Superior temporal gyrus (tissue), 1 donor: ENCODE results near the gene SDK2.

Experiments used
- DNase-seq: peaks from one replicate; pipeline ENCODE4 v3.0.0-alpha.2; 2016; ENCODE audit errors: extremely low spot score

The SDK2 gene

GRCh38 chr17:73508057-73508930 lies 136.0 kb downstream of the SDK2 start:
- DNase-seq: no peak

DNA sequence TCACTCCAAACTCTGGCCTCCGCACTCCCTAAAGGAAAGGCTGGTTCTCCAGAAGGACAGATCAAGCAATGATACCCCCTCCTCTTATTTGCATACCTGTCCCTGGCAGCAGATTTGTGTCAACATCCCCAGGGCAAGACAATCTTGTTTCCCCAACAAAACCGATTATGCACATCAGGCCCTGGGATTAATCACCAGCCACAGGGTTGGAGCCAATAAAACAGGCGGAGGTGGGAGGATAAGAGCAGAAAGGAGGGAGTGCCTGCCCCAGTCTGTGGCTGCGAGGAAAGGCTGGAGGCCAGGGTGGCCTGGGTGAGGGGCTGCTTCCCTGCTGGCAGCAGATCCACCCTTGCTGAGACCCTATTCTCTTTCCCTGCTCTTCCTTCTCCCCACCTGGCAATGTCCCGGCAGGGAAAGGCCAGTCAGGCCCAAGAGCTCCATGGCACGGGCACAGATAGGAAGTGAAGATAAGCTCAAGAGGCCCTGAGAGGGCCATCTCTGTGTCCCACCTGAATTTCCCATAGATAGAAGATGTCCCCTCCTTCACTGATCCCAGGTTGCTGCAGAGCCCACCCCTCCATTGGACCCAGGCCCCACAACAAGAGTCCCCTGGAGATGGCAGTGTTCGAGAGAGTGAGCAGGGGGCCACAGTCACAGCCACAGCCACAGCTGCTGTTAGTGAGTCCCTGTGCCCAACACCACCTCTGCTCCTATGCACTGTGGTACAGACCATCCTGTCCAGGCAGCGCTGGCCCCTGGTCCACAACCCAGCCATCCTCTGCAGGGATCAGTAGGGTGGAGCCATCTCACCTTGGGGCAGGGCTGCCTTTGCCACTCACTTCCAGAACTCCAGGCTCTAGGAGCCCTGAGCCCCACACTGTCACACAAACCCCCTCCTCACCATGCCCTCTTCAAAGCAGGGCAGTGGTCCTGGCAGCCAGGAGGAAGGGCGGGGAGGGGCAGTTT lies 137.5 kb downstream of the SDK2 start:
- no peak for DNase-seq

DNA sequence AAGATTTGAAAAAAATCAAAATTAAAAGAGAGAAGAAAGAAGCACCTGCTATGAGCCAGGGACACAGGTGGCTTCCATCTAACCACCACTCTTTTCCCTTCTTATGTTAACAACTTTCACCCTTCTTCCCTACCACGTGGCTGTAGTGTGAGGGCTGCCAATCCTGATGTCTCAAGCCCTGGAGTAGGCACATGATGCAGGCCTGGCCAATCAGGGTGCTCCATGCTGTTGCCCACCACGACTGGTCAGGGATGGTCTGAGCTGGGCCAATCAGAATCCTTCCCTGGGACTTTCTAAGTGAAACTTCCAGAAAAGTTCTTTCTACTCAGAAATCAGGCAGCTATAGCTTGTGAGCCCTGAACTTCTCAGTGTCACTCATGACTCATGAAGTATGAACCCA lies 140.7 kb downstream of the SDK2 start:
- no peak for DNase-seq

- no peak for DNase-seq
Measured at GRCh38 chr17:73500414-73500999, 143.7 kb downstream of the SDK2 start.

DNA sequence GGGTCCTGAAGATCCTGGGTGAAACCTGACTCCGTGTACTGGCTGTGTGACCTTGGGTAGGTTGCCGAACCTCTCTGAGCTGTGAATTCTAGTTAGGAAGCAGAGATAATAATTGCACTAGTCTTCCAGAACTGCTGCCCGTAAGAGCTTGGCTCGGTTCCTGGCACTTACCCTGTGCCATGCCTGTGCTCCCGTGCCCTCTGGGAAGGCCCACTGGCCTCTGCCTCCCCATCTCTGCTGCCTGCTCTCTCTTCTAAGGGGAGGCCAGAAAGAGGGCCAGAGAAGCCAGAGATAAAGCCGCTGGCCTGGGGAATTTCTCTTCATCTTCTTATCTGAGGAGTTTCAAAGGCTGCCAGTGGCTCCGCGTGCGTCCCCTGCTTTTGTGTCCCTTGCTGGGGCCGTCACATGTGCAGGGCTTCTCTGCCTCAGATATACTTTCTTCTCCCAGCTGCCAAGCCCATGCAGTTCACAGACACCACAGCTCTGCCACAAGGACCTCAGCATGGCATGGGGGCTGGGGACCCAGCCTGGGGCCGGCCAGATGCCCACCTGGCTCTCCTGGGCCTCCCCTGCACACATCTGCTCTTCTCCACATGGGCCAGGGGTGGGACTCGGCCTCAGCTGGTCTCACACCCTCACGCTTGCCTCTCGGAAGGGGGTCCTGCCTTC lies 145.2 kb downstream of the SDK2 start:
- no peak for DNase-seq

GRCh38 chr17:73498176-73498575 lies 146.1 kb downstream of the SDK2 start:
- no peak for DNase-seq

DNA sequence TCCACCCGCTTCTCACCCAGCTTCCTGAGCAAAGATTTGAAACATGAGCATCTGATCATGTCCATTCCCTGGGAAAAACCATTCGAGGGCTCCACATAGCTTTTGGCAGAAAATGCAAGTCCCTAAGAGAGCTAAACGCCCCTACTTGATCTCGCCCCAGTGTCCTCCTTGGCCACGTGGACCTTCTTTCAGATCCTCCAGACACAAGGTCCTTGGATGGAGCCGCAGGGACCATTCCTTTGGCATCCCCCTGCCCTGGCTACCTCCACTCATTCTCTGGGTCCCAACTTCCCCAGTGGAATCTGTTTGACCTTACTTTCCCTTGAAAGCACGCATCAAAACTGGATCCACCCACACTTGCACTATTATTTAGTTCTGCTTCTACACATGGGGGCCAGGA lies 146.5 kb downstream of the SDK2 start:
- no peak for DNase-seq

- no peak for DNase-seq
Measured at GRCh38 chr17:73496232-73496631, 148.0 kb downstream of the SDK2 start.

DNA sequence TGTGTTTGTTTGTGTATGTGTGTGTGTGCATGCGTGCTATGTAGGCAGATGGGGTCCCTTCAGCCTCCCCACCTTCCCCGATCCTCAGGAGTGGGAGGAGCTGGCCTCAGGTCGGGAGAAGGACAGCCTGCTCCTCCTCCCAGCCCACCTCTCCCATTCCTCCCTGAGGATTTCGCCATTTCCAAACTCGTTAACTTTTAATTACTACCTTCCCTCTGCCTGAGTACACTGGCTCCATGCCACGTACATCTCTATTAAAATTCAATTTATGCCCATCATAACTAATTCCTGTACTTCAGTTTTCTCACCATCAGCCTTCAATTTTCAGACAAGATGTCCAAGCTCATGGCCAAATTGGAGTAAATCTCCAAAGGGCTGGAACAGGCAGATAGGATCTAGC lies 148.6 kb downstream of the SDK2 start:
- DNase-seq: no peak

- DNase-seq: no peak
Measured at GRCh38 chr17:73494950-73495349, 149.3 kb downstream of the SDK2 start.

DNA sequence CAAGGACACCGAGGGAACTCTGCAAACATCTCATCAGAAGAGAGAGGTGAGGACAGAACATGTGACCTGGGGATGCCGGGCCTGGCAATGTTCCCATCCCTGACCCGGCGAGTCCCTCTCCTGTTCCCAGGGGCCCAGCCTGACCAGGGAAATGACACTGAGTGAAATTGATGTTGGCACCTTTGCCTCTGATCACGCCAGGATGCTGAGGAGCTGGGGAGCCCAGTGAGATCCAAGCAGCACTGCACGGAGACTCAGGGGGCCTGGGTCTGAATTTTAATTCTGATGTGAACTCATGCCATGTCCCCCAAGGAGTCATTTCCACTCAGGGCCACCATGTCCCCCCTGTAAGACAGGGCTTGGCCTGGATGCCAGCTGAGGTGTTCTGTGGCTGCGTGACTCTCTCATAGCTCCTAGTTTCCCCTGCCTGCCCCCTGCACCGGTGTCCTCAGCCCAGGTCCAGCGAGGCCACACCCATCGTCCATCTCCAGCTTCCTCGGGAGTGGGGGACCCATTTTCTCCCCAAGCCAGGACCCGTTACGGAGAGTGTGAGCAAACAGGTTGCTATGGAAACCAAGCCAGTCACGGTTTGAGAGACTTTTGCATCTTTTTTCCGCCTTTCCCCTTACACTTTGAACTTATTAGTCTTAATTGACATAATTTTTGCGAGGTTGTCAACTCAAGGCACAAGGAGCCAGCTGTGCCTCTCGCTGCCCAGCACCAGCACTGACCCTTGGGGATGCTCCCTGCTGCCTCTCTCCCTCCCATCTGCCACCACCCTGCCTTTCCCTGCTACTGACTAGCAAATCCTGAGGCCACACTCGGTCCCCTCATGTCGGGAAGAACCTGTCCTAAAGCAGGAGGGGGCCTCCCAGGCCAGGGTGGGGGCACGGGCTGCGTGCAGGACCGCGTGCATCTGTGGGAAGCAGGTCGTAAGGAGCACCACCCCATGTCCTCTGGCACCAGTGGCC lies 150.0 kb downstream of the SDK2 start:
- DNase-seq: no peak

DNA sequence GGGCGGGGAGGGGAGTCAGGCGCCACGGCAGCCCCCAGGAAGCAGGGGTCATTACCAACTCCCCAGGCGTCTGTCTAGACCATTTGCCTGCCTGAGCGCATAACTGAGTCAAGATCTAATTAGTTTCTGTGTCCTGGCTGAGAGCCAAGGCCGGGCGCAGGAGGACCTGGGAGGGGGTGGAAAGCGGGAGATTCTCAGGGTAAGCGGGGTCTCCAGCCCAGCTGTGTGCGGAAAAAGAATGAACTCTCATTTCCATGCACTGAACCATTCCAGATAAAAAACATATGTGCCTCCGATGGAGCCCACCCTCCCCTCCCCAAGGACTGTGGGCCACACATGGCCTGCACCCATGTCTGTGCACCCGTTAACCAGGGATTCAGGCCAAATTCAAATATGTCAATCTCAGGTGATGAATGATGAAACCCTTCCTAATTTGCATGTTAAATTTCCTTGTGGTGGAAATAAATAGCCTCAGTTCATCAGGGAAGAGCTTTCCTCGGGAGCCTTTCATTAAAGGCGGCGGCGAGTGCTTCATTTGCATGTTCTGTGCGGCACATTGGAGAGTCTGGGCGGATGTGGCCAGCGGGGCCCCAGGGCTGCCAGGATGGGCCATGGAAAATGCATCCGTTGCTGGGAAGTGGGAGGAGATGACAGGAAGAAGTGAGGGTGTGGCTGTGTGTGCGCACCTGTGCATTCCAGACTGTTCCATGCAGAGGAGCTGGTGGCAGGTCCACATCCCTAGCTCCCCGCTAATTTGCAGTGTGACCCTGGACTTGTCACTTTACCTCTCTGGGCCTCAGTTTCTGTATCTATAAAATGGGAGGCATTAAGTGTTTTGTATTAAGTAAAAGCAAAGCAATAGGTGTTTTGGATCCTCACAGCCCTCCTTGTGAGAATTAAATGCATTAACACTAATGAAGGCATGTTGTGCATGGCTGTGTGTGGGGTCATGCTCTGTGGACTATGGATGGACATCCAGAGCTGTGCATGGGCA lies 151.1 kb downstream of the SDK2 start:
- no peak for DNase-seq

DNA sequence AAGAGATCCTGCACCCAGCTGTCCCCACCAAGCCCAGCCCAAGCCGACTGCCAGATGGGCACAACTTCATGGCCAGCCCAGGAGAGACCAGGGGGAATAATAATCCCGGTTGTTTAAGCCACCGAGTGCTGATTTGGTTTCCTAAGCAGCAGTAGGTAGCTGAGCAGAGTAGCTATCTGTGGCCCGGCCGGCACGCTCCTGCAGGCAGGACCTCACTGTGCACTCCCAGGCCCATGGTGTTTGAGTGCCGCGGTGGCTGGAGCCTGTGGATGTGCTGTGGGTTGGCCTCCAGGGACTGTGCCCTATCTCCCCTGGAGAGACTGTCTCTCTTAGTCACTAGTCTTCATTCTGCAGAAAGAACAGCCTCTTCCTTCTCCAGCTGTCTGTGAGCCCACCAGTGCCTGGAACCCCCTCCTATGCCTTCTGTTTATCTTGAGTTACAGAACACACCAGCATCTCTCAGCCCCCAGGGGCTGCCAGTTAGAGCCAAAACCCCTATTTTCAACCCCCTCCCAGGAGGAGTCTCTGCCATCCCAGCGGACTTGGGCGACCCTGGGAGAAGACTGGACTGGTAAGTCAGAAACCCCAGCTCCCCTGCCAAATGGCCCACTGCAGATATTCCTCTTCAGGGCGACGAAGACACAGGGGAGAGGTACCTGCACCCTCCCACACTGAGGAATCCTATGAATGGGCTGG lies 152.0 kb downstream of the SDK2 start:
- no peak for DNase-seq

GRCh38 chr17:73491648-73492047 lies 152.6 kb downstream of the SDK2 start:
- no peak for DNase-seq

- DNase-seq: no peak
Measured at GRCh38 chr17:73490851-73491250, 153.4 kb downstream of the SDK2 start.

- DNase-seq: no peak
Measured at GRCh38 chr17:73489991-73490390, 154.3 kb downstream of the SDK2 start.

- DNase-seq: no peak
Measured at GRCh38 chr17:73489333-73489732, 154.9 kb downstream of the SDK2 start.

DNA sequence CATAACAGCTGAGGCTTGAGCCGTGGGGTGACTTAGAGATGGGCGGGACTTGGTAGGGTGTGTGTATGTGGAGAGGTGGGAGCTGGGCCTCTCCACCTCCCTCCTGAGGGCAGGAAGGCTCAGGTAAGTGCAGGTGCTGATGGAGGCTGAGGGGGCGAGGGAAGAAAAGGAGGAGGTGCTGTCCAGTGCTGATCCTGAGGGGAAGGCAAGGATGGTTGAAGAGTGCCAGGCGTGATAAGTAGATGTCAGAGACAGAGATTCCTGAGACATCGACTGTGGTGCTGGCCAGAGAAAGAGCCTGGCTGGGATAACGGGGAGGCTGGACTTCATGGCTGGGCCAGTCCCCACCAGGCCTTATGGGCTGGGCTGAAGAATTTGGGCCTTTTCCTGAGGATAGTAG lies 159.1 kb downstream of the SDK2 start:
- DNase-seq: no peak

GRCh38 chr17:73482894-73483293 lies 161.4 kb downstream of the SDK2 start:
- DNase-seq: no peak
